ENCODE measurements around the gene FLYWCH1. TPM values are rescaled to one million over a fixed set of nuclear protein-coding genes. Genes with fewer than 3 reads are reported as not detected.

The FLYWCH1 gene
- total and polyA plus RNA-seq, 2 experiments from 2014 or later, result 16.0 to 44.7 TPM

- Histone ChIP-seq H2AFZ (peak overlapping the region; percentile 91), H3F3A (ENCODE audit: insufficient read depth) (peaks cover 5% of the 10 kb centered on the region; the same call in 1 of the 2 replicates), H3K27ac (peak overlapping the region; percentile 89), H3K4me3 (peak overlapping the region; percentile 96), H4K20me1 (ENCODE audit: insufficient read depth) (no peaks in the 10 kb centered on the region), H3K79me2 (ENCODE audit: insufficient read depth) (peaks cover 53% of the 10 kb centered on the region), H3K4me2 (ENCODE audit: unreplicated experiment) (peak overlapping the region; percentile 81), H3K27me3 (replicated peaks; ENCODE audit: insufficient read depth) (no peaks in the 10 kb centered on the region), H3K4me1 (ENCODE audit: insufficient read depth) (peaks cover 5% of the 10 kb centered on the region; the same call in 1 of the 2 replicates), H3K9me2 (ENCODE audit: insufficient read depth) (no peaks in the 10 kb centered on the region), H3K9me3 (ENCODE audit: low read depth) (no peaks in the 10 kb centered on the region), H3K36me3 (ENCODE audit: low read depth) (no peaks in the 10 kb centered on the region), H3K9ac (peak overlapping the region; percentile 93)
- TF ChIP-seq EZH2 (IDR thresholded peaks at IDR 0.05; ENCODE audit: insufficient read depth, poor library complexity, severe bottlenecking), result no peak
- no peak for TF ChIP-seq EZH2phosphoT487 (IDR thresholded peaks at IDR 0.05; ENCODE audit: insufficient read depth, low read depth)
- in situ Hi-C loops (cut with MboI), result no loop called here
- 0 to 1% methylated on average over 29 to 30 of the region's 31 CpGs for WGBS, 2 experiments (ENCODE audit: low coverage in 1 of 2, low lambda C conversion rate in 2 of 2, missing lambda C conversion rate in 2 of 2)
- DNase-seq, result peak; percentile 67
Measured at GRCh38 chr16:2883458-2883908, 28.2 kb upstream of the FLYWCH1 start.

DNA sequence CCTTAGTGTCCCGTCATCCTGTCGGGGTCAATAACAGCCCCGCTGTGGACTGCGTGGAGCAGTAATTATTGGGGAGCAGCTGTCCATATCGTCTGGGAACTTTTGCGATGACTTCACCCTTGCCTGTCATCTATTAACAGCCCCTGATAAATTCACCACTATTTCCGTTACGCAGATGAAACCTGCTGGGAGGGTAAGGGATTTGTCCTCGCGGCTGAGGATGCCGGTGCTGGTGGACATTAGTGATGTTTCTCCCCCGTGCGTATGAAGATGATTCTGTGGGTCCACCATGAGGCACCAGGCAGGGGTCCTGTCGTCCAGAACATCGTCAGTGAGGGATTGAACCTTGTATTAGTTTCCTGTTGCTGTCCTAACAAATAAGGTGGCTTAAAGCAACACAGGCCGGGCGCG, 27.7 kb upstream of the FLYWCH1 start:
- Histone ChIP-seq H3F3A (ENCODE audit: insufficient read depth) (peaks cover 5% of the 10 kb centered on the region; the same call in 1 of the 2 replicates), H3K79me2 (ENCODE audit: insufficient read depth) (peaks cover 59% of the 10 kb centered on the region), H3K4me1 (ENCODE audit: insufficient read depth) (peaks cover 5% of the 10 kb centered on the region; the same call in 1 of the 2 replicates), H3K36me3 (ENCODE audit: low read depth) (no peaks in the 10 kb centered on the region), H3K27me3 (replicated peaks; ENCODE audit: insufficient read depth) (no peaks in the 10 kb centered on the region), H3K27ac (peak overlapping the region; percentile 89), H3K9me2 (ENCODE audit: insufficient read depth) (no peaks in the 10 kb centered on the region), H3K9ac (peak overlapping the region; percentile 93), H3K9me3 (ENCODE audit: low read depth) (no peaks in the 10 kb centered on the region), H3K4me3 (peak overlapping the region; percentile 96), H3K4me2 (ENCODE audit: unreplicated experiment) (peak overlapping the region; percentile 81), H2AFZ (peak overlapping the region; percentile 91), H4K20me1 (ENCODE audit: insufficient read depth) (no peaks in the 10 kb centered on the region)
- TF ChIP-seq EZH2 (IDR thresholded peaks at IDR 0.05; ENCODE audit: insufficient read depth, poor library complexity, severe bottlenecking) (no peak), EZH2phosphoT487 (IDR thresholded peaks at IDR 0.05; ENCODE audit: insufficient read depth, low read depth) (no peak)
- DNase-seq, result peak; percentile 58
- WGBS, 2 experiments (ENCODE audit: low coverage in 1 of 2, low lambda C conversion rate in 2 of 2, missing lambda C conversion rate in 2 of 2), result 33 to 36% methylated on average over 18 of the region's 18 CpGs
- in situ Hi-C loops (cut with MboI), result no loop called here

GRCh38 chr16:2894231-2894630, 17.5 kb upstream of the FLYWCH1 start:
- Histone ChIP-seq H2AFZ (no peak overlapping the region), H3K79me2 (ENCODE audit: insufficient read depth) (peaks cover 38% of the 10 kb centered on the region), H3K9me2 (ENCODE audit: insufficient read depth) (no peaks in the 10 kb centered on the region)

DNA sequence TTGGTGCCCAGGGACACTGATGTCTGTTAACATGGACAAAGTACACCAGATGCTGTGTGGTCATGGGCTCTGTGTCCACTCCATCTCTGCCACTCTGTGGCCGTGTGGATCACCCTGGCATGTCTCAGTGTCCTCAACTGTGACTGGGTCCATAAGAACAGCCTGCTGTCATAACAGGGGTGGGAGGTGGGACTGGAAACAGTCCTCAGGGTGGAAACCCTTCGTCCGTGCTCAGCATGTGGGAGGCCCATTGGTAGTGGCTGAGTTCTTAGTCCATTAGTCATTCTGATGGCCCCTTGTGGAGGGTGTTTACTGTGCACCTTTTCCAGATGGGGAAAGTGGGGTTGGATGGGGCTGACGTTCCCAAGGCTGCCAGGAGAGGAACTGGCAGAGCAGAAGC, 15.9 kb upstream of the FLYWCH1 start:
- DNase-seq, result peak; percentile 60
- Histone ChIP-seq H3K27me3 (replicated peaks; ENCODE audit: insufficient read depth) (no peaks in the 10 kb centered on the region), H3K4me3 (no peak overlapping the region), H3K4me1 (ENCODE audit: insufficient read depth) (peaks cover 5% of the 10 kb centered on the region), H3K9ac (no peak overlapping the region), H2AFZ (no peak overlapping the region), H3K9me2 (ENCODE audit: insufficient read depth) (no peaks in the 10 kb centered on the region), H3K4me2 (ENCODE audit: unreplicated experiment) (no peak overlapping the region), H3K79me2 (ENCODE audit: insufficient read depth) (peaks cover 22% of the 10 kb centered on the region), H3K27ac (no peak overlapping the region), H3K36me3 (ENCODE audit: low read depth) (no peaks in the 10 kb centered on the region), H3K9me3 (ENCODE audit: low read depth) (no peaks in the 10 kb centered on the region), H3F3A (ENCODE audit: insufficient read depth) (no peaks in the 10 kb centered on the region), H4K20me1 (ENCODE audit: insufficient read depth) (no peaks in the 10 kb centered on the region)
- in situ Hi-C loops (cut with MboI), result no loop called here
- no peak for TF ChIP-seq EZH2 (IDR thresholded peaks at IDR 0.05; ENCODE audit: insufficient read depth, poor library complexity, severe bottlenecking)
- TF ChIP-seq EZH2phosphoT487 (IDR thresholded peaks at IDR 0.05; ENCODE audit: insufficient read depth, low read depth), result no peak
- 23 to 37% methylated on average over 4 of the region's 4 CpGs for WGBS, 2 experiments (ENCODE audit: low coverage in 1 of 2, low lambda C conversion rate in 2 of 2, missing lambda C conversion rate in 2 of 2)

More at GRCh38 chr16:2894231-2894630, 17.5 kb upstream of the FLYWCH1 start:
- Histone ChIP-seq H3K9ac (no peak overlapping the region), H3K4me2 (ENCODE audit: unreplicated experiment) (no peak overlapping the region), H3K27me3 (replicated peaks; ENCODE audit: insufficient read depth) (no peaks in the 10 kb centered on the region), H3K9me3 (ENCODE audit: low read depth) (no peaks in the 10 kb centered on the region), H3K36me3 (ENCODE audit: low read depth) (no peaks in the 10 kb centered on the region), H3K4me1 (ENCODE audit: insufficient read depth) (peaks cover 5% of the 10 kb centered on the region), H3F3A (ENCODE audit: insufficient read depth) (no peaks in the 10 kb centered on the region), H3K27ac (no peak overlapping the region), H4K20me1 (ENCODE audit: insufficient read depth) (no peaks in the 10 kb centered on the region), H3K4me3 (no peak overlapping the region)
- 86 to 88% methylated on average over 27 to 31 of the region's 31 CpGs for WGBS, 2 experiments (ENCODE audit: low coverage in 1 of 2, low lambda C conversion rate in 2 of 2, missing lambda C conversion rate in 2 of 2)
- in situ Hi-C loops (cut with MboI), result no loop called here
- no peak for TF ChIP-seq EZH2phosphoT487 (IDR thresholded peaks at IDR 0.05; ENCODE audit: insufficient read depth, low read depth)
- no peak for TF ChIP-seq EZH2 (IDR thresholded peaks at IDR 0.05; ENCODE audit: insufficient read depth, poor library complexity, severe bottlenecking)
- DNase-seq, result no peak

Data from GM23248 (cell line).